Measurements from ENCODE around the gene HTR1D.

DNA sequence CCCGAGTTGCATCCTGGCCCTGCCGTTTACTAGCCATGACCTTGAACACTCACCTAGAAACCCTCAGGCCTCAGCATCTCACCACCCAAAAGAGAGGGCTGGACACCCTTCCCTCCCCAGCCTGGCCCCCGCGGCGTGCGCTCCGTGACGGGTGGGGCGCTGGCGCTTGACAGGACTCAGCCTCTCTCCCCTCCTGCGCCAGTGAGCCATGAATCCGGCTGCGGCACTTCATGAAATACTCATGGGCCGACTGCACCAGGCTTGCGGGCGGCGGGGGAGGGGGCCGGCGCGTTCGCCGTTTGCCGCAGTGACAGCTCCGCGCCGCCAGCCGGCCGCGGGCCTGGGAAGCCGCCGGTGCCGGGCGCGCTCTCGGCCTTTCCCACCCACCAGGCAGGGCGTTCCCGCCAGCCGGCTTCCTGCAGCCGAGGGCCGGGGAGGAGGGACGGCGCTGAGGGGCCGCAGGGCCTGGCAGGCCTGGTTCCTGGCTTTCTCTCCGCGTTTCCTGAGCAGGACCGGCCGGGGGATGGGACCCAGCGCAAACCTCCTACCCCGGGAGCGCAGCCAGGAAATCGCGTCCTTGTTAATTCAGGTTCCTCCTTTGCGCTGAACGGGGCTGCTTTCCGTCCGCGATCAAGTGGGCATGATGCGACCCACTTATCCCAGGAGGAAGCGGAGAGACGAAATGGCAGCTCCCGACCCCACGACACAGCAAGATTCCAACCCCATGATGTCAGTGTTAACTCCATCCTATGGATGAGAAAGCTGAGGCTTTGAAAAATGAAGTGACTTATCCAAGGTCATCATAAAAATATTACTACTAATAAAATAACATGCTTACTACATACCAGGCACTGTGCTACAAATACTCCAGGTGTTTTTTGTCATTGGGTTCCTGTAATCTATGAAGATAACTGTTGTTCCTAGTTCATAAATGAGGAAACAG, 39.6 kb downstream of the HTR1D start:
- TF ChIP-seq, protein P1, sequence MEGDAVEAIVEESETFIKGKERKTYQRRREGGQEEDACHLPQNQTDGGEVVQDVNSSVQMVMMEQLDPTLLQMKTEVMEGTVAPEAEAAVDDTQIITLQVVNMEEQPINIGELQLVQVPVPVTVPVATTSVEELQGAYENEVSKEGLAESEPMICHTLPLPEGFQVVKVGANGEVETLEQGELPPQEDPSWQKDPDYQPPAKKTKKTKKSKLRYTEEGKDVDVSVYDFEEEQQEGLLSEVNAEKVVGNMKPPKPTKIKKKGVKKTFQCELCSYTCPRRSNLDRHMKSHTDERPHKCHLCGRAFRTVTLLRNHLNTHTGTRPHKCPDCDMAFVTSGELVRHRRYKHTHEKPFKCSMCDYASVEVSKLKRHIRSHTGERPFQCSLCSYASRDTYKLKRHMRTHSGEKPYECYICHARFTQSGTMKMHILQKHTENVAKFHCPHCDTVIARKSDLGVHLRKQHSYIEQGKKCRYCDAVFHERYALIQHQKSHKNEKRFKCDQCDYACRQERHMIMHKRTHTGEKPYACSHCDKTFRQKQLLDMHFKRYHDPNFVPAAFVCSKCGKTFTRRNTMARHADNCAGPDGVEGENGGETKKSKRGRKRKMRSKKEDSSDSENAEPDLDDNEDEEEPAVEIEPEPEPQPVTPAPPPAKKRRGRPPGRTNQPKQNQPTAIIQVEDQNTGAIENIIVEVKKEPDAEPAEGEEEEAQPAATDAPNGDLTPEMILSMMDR (IDR thresholded peaks at IDR 0.05) = peak in 4 of 6 experiments; percentile 7 to 61 (median 38)
- TF ChIP-seq POLR2A (IDR thresholded peaks at IDR 0.05) = peak; percentile 30 to 63
